Kidney glomerular epithelial cell (primary cell): ENCODE data around the gene ERI2.
"Not testable (repeated sequence)": the region's sequence is repeated elsewhere in the genome, so short reads cannot be mapped to it uniquely, and the experiment has no call there.

ENCODE experiments used
- DNase-seq: peaks from one replicate; lab custom pipeline; 2025; lab: John Stamatoyannopoulos, UW

ERI2 gene

DNA sequence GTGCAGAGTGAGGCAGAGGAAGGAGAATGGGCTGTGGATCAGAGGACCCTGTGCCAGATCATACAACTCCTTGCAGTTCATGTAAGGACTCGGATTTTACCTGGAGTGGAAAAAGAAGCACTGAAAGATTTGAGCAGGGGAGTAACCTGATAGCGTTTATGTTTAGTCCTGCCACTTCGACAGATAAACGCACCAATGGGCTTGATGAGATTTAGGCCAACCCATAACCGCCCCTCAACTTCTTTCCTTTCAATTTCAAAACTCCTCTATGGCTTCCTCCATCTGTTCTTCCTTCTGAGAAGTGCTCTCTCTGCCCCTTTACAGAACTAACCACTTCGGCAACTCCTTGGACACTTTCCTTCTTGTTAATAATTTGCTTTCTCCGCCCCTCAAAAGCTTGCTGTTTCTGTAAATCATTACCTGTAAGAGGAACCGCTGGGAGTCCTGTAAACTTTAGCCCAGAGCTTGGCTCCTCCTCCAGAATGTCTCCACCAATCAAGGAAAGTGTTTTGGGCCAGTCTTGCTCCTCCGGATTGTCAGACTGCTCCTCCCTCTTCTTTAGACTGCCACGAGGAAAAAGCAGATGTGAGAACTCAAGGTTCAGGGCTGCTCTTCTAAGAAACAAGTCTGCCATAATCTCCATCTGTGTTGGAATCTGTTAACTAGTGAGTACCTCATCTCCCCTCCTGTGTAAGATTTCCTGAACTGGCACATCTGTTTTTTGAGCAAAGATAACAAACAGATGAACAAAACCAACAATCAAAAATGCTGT is 42.6 kb downstream of the ERI2 start, which contains the start of gene ACSM3:
Gene ACSM3 (plus strand): TSS at position 554 of the 772 bp plus-strand sequence. CDS start 6,021 bp downstream, outside the sequence.
- DNase-seq = peak; percentile 99

- no peak for DNase-seq
Measured at GRCh38 chr16:20762404-20763123, 43.7 kb downstream of the ERI2 start.

DNA sequence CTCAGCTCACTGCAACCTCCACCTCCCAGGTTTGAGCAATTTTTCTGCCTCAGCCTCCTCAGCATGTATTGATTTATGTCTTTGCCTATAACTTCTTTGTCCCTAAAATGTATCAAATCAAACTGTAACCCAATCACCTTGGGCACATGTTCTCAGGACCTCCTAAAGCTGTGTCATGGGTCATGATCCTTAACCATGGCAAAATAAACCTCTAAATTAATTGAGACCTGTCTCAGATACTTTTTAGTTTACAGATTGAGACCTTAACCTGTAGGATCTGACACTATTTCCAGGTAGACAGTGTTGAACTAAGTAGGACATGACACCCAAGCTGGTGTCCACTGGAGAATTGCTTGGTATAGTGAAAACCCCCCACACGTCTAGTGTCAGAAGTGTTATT is 45.1 kb downstream of the ERI2 start:
- DNase-seq = no peak

DNA sequence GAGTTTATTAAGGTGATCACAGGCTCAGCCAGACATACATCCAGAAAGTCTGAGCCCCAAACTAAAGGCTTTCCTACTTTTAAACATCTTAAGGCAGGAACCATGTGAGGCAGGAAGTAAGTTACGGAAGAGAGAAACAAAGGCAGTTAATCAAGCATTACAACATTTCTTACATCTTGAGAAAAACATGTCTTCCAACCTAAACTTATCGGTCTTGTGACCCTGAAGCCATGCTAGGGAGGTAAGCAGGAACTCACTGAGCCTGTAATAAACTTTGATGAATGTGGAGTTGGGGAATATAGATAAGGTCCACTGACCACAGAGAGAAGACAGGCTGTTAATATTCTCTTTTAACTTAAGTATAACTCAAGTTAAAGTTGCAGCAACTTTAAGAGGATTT is 45.9 kb downstream of the ERI2 start:
- no peak for DNase-seq

DNA sequence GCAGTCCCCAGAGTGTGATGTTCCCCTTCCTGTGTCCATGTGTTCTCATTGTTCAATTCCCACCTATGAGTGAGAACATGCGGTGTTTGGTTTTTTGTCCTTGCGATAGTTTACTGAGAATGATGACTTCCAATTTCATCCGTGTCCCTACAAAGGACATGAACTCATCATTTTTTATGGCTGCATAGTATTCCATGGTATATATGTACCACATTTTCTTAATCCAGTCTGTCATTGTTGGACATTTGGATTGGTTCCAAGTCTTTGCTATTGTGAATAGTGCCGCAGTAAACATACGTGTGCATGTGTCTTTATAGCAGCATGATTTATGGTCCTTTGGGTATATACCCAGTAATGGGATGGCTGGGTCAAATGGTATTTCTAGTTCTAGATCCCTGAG is 50.5 kb downstream of the ERI2 start:
- DNase-seq = not testable (repeated sequence)

GRCh38 chr16:20755238-20755637 is 51.0 kb downstream of the ERI2 start:
- no peak for DNase-seq

DNA sequence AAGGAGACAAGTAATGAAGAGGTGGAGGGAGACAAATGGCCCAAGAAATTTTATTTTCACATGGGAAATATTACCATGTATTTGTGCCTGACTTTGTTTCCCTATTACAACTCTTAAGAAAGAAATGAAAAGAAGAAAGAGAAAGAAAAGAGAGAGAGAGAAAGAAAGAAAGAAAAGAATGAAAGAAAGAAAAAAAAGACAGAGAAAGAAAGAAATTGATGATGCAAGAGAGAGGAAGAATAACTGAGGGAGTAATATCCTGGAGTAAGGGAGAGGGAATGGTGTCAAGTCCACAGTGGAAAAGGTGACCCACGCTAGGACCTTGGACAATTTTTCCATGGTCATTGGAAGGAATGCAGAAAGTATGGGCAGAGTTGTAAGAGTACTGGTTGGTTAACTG is 52.5 kb downstream of the ERI2 start:
- DNase-seq = no peak

DNA sequence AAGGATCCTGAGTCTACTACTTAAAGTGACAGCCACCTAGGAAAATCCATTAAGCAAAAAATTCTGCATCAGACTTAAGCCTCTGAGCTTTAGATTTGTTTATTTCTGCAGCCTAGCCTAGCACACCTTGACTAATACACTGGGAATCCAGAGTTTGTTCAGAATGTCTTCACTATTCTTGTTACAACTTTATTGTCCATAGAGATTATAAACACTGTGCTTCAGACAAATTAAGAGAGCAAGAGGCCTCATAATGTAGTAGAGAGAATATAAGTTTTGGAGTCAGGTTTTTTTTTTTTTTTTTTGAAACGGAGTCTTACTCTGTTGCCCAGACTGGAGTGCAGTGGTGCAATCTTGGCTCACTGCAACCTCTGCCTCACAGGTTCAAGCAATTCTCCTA is 55.7 kb downstream of the ERI2 start:
- no peak for DNase-seq

DNA sequence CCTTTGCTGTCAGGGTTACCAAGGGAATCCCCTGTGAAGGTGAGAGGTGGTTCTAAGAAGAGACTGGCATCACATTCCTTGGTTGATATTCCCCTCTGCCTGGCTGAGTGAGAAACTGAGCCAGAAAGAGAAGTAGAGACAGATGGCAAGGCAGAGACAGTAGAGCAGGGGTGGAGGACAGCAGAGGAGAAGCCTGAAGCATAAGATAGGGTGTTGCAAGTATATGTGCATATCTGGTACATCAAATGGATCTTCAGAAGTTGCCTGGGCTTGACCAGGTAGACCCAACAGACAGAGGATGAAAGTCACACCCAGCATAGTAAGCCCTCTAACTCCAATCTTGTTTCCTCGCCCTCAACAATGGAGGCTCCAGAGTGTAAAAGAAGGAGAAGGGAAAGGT is 56.8 kb downstream of the ERI2 start:
- DNase-seq = no peak

GRCh38 chr16:20747030-20747816 is 59.0 kb downstream of the ERI2 start:
- DNase-seq = no peak

DNA sequence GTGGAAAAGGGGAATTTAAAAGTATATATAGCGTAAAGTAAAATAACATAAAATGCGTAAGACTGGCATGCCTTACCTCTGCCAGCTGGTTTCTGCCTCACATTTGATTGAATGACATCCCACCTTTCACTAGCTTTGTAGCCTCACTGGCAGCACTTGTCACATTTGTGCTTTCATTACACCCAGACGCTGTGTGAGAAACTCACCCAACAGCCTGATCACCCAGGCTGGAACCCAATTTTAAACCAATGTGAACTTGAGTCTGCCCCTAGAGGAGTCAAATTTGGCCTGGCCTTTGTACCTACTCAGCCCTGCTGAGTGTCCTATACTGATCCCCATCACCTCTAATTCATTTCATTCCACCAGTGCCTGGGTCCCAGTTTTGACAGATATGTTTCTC is 59.8 kb downstream of the ERI2 start:
- no peak for DNase-seq
